Keratinocyte (primary cell): ENCODE data around the gene TNS4. TPM values are rescaled to one million over a fixed set of nuclear protein-coding genes. Genes with fewer than 3 reads are reported as not detected.

Experiments
- DNase-seq: peaks from one replicate; pipeline ENCODE4 v3.0.0-alpha.2; 2011; ENCODE audit warnings: low read depth, missing footprints, low spot score
- FAIRE-seq: peaks from 2 replicates; lab custom pipeline; 2011; peaks lifted over from hg19 to GRCh38; lab: Jason Lieb, UNC
- H2AFZ ChIP-seq: 2 replicates; pipeline ENCODE4 v1.6.0; 2012; ENCODE audit warnings: low read length, control low read depth, inconsistent platforms; ENCODE audit not compliant: control insufficient read depth
- H3K27ac ChIP-seq: 2 replicates; pipeline ENCODE4 v1.5.1; 2011; ENCODE audit warnings: low read length; ENCODE audit not compliant: control insufficient read depth, insufficient read depth
- H3K27me3 ChIP-seq: 3 replicates; pipeline ENCODE4 v1.6.0; 2011; ENCODE audit warnings: low read length; ENCODE audit not compliant: control insufficient read depth, insufficient read depth; ENCODE audit errors: extremely low read depth
- H3K36me3 ChIP-seq, 2 experiments: 2 replicates in 1 of 2; 3 replicates in 1 of 2; pipeline ENCODE4 v1.5.1; 2011; ENCODE audit warnings: low read length in 2 of 2, mild to moderate bottlenecking in 1 of 2; ENCODE audit not compliant: control insufficient read depth in 2 of 2, insufficient read depth in 2 of 2; ENCODE audit errors: extremely low read depth in 1 of 2
- H3K4me1 ChIP-seq: 3 replicates; pipeline ENCODE4 v1.5.1; 2011; ENCODE audit warnings: low read length; ENCODE audit not compliant: control insufficient read depth, insufficient read depth; ENCODE audit errors: extremely low read depth
- H3K4me2 ChIP-seq: 3 replicates; pipeline ENCODE4 v1.6.0; 2011; ENCODE audit warnings: low read depth, low read length; ENCODE audit not compliant: control insufficient read depth, insufficient read depth; ENCODE audit errors: extremely low read depth
- H3K4me3 ChIP-seq, 3 experiments: fragments of 200-600 bp in 1 of 3; sonication (generic) in 1 of 3; 2 replicates in 2 of 3; 3 replicates in 1 of 3; pipeline ENCODE4 v1.5.1; 2011 to 2016; ENCODE audit warnings: low read length in 3 of 3, mild to moderate bottlenecking in 3 of 3, control low read depth in 2 of 3, inconsistent platforms in 1 of 3, low read depth in 1 of 3, mixed read lengths in 1 of 3, mixed run types in 1 of 3, moderate library complexity in 1 of 3; ENCODE audit not compliant: control insufficient read depth in 2 of 3, insufficient read depth in 2 of 3; ENCODE audit errors: extremely low read depth in 1 of 3
- H3K79me2 ChIP-seq: 2 replicates; pipeline ENCODE4 v1.6.0; 2012; ENCODE audit warnings: low read length; ENCODE audit not compliant: control insufficient read depth, insufficient read depth
- H3K9ac ChIP-seq: 3 replicates; pipeline ENCODE4 v1.6.0; 2011; ENCODE audit warnings: low read length; ENCODE audit not compliant: control insufficient read depth, insufficient read depth; ENCODE audit errors: extremely low read depth
- H3K9me1 ChIP-seq: 3 replicates; pipeline ENCODE4 v1.6.0; 2011; ENCODE audit warnings: low read length; ENCODE audit not compliant: control insufficient read depth, insufficient read depth; ENCODE audit errors: extremely low read depth
- H3K9me3 ChIP-seq: 2 replicates; pipeline ENCODE4 v1.5.1; 2012; ENCODE audit warnings: low read depth, low read length; ENCODE audit not compliant: control insufficient read depth
- H4K20me1 ChIP-seq: 3 replicates; pipeline ENCODE4 v1.6.0; 2011; ENCODE audit warnings: low read length; ENCODE audit not compliant: control insufficient read depth, insufficient read depth; ENCODE audit errors: extremely low read depth
- EZH2 ChIP-seq: IDR thresholded peaks from one replicate; pipeline ENCODE4 v1.6.1; 2012; ENCODE audit warnings: inconsistent platforms, mild to moderate bottlenecking, low read length, moderate library complexity
- dilution Hi-C: fragments of 300-500 bp; cut with MboI; formaldehyde crosslinking; loops from one replicate; pipeline ENCODE4 v1.7.0; 2020; ENCODE audit warnings: low sequenced_read_pairs; ENCODE audit not compliant: extremely low pct_ligation_motif_present
- polyA plus RNA-seq, 5 experiments: library from polyadenylated mRNA; depleted of rRNA in 3 of 5; stranded (reverse) in 3 of 5; stranded (forward) in 1 of 5; unstranded in 1 of 5; fragments of >200 nt; gene quantifications; 1 replicate in 1 of 5; 2 replicates in 3 of 5; 3 replicates in 1 of 5; pipeline versions ENCODE4 v1.2.1 to v1.2.3, GENCODE V29; 2011 to 2012; ENCODE audit warnings: missing spikeins in 2 of 5, low read depth in 1 of 5, low replicate concordance in 1 of 5
- TF ChIP-seq, protein P1 (sequence below), 3 experiments: IDR thresholded peaks in 1 of 3; conservative IDR thresholded peaks in 1 of 3; optimal IDR thresholded peaks in 1 of 3; 2 replicates in 2 of 3; 3 replicates in 1 of 3; pipeline versions ENCODE3 to v1.5.1; 2011; ENCODE audit warnings: low read length in 3 of 3, mild to moderate bottlenecking in 3 of 3, moderate library complexity in 2 of 3, control low read depth in 1 of 3, inconsistent platforms in 1 of 3; ENCODE audit not compliant: insufficient read depth in 2 of 3; ENCODE audit errors: extremely low read depth in 1 of 3

The TNS4 gene
- polyA plus RNA-seq, 1 donor (not counting 4 experiments of a cell fraction or from before 2014, with no cell fraction given): 160 TPM

DNA sequence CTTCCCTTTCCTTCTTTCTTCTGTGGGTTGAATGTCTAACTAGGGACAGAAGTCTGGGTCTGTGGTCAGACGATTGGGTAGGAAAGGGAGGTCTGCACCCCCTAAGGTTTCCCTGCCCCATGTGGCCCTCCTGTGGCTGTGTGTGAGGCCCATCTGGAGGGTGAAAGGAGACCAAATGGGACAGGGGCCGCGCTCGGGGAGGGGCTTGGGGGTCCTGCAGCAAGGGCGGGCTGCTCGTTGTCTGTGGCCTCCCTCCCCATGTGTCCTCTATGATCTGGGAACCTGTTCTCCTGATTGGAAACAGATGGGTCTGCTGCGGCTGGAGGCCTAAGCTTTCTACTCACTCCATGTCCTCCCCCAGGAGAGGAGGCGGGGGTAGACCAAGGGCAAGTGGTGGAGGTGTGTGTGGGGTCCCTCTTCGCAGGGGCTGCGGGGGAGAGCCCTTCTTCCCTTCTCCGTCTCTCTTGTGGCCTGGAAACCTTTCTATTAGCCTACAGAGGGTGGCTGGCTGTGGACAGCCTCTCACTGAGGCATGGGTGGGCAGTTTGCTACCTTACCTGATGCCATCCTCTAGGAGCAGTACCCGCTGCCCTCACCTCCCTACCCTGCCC, 39.6 kb downstream of the TNS4 start:
- no peaks in the 10 kb centered on the region for H3K79me2 ChIP-seq
- peaks cover 18% of the 10 kb centered on the region for H3K4me1 ChIP-seq
- no peak overlapping the region for H3K4me2 ChIP-seq
- dilution Hi-C loops: no loop called here
- DNase-seq (no peak), FAIRE-seq (no peak)
- H3K4me3 ChIP-seq: no peak overlapping the region
- no peak overlapping the region for H3K27ac ChIP-seq
- no peaks in the 10 kb centered on the region for H3K36me3 ChIP-seq
- TF ChIP-seq, protein P1, sequence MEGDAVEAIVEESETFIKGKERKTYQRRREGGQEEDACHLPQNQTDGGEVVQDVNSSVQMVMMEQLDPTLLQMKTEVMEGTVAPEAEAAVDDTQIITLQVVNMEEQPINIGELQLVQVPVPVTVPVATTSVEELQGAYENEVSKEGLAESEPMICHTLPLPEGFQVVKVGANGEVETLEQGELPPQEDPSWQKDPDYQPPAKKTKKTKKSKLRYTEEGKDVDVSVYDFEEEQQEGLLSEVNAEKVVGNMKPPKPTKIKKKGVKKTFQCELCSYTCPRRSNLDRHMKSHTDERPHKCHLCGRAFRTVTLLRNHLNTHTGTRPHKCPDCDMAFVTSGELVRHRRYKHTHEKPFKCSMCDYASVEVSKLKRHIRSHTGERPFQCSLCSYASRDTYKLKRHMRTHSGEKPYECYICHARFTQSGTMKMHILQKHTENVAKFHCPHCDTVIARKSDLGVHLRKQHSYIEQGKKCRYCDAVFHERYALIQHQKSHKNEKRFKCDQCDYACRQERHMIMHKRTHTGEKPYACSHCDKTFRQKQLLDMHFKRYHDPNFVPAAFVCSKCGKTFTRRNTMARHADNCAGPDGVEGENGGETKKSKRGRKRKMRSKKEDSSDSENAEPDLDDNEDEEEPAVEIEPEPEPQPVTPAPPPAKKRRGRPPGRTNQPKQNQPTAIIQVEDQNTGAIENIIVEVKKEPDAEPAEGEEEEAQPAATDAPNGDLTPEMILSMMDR (optimal IDR thresholded peaks at IDR 0.05 in 1 of 3, IDR thresholded peaks at IDR 0.05 in 1 of 3, conservative IDR thresholded peaks at IDR 0.05 in 1 of 3; ENCODE audit: extremely low read depth in 1 of 3, insufficient read depth in 2 of 3, low read length in 3 of 3): no peak
- TF ChIP-seq EZH2: no peak
- H2AFZ ChIP-seq: no peak overlapping the region
- H3K9me1 ChIP-seq: no peaks in the 10 kb centered on the region
- no peaks in the 10 kb centered on the region for H3K9me3 ChIP-seq
- peaks cover 13% of the 10 kb centered on the region for H3K27me3 ChIP-seq
- no peaks in the 10 kb centered on the region for H4K20me1 ChIP-seq
- no peak overlapping the region for H3K9ac ChIP-seq

DNA sequence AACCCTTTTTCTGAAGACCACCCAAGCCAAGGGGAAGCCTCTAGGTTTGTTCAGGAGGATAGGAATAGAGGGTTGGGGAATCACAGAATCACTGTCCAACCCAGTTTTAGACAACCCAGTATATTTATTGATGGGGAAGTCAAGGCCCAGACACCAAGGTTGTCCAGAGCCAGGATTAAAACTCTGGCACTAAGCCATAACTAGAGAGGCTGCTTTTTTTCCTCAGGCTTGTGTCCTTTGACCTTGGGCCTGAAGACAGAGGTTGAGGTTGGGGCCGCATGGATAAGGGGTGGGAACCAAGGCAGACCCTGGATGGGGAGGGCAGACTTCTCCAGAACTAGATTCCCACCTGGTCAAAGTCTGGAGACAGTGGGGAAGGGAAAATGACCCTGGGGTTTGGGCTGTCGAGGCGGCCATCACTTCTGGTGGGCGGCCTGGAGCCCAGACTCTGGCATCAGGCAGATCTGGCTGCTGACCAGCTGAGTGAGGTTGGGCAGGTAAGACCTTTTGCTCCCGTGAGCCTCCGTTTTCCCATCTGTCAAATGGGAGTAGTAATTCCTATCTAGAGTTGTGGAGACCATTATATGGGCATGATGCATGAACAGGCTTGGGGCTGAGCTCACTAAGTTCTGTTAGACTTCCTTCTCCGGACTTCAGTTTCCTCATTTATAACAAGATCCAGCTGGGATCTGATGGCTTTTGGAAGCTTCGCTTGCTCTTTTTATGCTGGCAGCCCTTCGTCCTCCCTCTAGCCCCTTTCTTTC, 40.3 kb downstream of the TNS4 start:
- no peak for DNase-seq
- dilution Hi-C loops: no loop called here
- no peak overlapping the region for H2AFZ ChIP-seq
- H3K9ac ChIP-seq: no peak overlapping the region
- no peak overlapping the region for H3K4me3 ChIP-seq
- H4K20me1 ChIP-seq: no peaks in the 10 kb centered on the region
- no peak for FAIRE-seq
- TF ChIP-seq, protein P1 (optimal IDR thresholded peaks at IDR 0.05 in 1 of 3, IDR thresholded peaks at IDR 0.05 in 1 of 3, conservative IDR thresholded peaks at IDR 0.05 in 1 of 3; ENCODE audit: extremely low read depth in 1 of 3, insufficient read depth in 2 of 3, low read length in 3 of 3): no peak
- TF ChIP-seq EZH2: no peak
- H3K4me1 ChIP-seq: peaks cover 18% of the 10 kb centered on the region
- H3K27ac ChIP-seq: no peak overlapping the region
- no peaks in the 10 kb centered on the region for H3K9me1 ChIP-seq
- no peak overlapping the region for H3K4me2 ChIP-seq
- H3K36me3 ChIP-seq: no peaks in the 10 kb centered on the region
- H3K9me3 ChIP-seq: no peaks in the 10 kb centered on the region
- peaks cover 6% of the 10 kb centered on the region for H3K27me3 ChIP-seq
- no peaks in the 10 kb centered on the region for H3K79me2 ChIP-seq
